Eye (tissue), 1 donor: ENCODE results near the gene SYCE1.
"Not testable (repeated sequence)": the region's sequence is repeated elsewhere in the genome, so short reads cannot be mapped to it uniquely, and the experiment has no call there.

Experiments used
- DNase-seq: peaks from one replicate; pipeline ENCODE4 v3.0.0-alpha.2; 2015

SYCE1 gene, protein sequence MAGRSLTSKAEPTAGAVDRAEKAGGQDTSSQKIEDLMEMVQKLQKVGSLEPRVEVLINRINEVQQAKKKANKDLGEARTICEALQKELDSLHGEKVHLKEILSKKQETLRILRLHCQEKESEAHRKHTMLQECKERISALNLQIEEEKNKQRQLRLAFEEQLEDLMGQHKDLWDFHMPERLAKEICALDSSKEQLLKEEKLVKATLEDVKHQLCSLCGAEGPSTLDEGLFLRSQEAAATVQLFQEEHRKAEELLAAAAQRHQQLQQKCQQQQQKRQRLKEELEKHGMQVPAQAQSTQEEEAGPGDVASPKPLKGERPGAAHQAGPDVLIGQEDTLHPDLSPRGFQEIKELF

DNA sequence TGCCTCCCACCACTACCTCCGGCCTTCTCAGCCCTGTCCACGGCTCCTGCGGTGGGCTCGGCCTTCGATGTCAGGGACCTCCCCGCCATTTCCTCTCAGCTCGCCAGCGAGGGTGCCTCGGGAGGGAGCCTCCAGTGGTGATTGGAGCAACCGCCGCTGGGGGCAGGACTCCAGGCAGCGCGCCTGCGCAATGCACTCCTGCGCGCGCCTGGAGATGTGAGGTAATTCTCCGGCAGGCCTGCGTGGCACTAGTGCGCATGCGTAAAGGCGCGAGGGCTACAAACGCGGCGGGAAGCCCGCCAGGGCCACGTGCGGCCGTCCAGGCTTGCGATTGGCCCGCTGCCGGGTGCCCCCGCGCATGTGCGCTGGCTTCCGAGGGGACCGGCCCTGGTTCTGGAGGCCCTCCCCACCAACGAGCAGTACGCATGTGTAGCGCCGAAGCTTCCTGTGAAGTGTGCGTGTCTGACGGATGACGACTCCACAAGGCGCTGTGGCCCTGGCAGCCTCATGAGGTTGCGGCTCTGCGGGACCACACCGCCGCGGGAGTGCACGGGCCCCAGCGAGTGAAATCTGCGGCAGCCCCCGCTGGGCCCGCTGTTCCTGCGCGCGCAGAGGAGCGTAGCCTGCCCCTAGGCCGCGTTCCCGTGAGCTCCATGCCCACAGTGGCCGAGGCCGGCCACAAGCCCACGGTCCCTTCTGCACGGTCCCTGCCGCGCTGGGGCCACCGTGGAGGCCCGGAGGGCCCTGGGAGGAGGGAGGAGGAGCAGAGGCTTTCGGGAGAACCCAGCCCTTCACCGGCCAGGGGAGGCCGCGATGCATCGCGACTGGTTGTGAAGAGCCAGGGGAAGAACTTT lies at the start of gene SYCE1:
SYCE1 (minus strand) TSS at position 143 of the 854 bp plus-strand sequence; CDS start at position 89, 54 bp downstream.
- no peak for DNase-seq

DNA sequence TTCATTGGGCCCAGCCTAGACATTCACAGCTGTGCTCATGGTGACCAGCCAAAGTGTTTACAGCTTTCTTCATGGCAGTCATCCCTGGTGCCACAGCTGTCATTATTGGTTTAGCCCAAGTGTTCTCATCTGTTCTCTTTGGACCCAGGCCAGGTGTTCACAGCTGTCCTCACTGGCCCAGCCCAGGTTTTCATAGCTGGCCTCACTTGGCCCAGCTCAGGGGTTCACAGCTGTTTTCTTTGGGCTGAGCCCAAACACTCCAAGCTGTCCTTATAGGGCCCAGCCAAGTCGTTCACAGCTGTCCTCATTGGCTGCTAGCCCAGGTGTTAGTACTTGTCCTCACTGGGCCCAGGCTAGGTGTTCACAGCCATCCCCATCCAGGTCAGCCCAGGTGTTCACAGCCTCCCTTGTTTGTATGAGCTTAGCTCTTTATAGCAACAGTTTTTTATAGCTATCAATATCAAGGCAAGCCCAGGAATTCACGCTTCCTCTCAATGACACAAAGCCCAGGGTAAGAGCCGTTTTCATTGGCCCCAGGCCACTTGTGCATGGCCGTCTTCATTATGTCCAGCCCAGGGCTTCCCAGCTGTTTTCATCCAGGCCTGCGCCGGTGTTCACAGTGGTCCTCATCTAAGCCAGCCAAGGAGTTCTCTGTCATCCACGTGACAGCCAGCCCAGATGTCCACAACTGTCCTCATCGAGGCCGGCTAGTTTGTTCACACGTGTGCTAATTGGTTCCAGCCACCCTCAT lies 49.6 kb upstream of the SYCE1 start:
- no peak for DNase-seq

DNA sequence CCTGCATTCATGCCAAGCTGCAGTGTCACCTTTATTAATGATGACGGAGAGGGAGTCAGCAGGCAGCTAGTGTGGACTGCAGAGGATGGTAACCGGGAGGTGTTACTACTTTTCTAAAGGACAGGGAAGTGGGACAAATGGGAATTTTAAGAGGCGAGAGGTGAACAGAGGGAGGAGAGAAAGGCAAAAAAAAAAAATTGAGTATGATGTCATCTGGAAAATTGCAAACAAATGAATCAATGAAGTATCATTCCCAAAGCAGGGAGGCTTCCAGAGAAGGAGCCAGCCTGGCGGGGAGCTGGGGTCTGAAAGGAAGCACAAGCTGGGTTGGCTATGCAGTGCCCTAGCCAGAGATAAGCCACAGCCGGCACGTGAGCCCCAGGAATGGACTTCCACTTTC lies 48.3 kb upstream of the SYCE1 start:
- no peak for DNase-seq

DNA sequence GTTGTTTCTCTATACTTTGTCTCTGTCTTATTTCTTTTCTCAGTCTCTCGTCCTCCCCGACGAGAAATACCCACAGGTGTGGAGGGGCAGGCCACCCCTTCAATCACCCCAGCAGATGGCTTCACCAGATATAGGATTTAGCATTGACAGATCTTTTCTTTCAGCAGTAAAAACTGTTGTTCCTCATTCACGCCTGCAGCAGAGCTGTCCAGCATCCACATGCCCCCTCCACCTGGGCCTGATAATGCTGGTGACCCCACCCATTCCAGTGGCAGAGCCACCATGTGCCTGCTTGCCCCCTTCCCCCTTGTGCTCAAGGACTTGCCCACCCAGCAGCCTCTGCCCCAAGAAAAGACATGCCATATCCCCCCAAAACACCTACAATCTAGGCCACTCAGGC lies 45.7 kb upstream of the SYCE1 start:
- DNase-seq: no peak

DNA sequence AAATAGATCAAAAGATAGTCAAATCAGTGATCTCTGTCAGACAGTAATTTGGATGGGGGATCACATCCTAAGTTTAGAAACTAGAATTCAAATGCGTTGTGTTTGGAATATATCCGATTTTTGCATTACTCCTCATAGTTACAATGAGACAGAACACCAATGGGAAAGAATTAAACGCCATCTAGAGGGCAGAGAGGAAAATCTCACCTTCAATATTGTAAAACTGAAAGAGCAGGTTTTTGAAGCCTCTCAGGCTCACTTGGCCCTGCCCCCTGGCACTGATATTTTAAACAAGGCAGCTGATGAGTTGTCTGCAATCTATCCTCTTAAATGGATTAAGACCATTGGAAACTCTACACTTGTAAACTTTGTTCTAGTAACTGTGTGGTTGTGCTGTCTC lies 43.5 kb upstream of the SYCE1 start:
- peak; percentile 2 for DNase-seq

DNA sequence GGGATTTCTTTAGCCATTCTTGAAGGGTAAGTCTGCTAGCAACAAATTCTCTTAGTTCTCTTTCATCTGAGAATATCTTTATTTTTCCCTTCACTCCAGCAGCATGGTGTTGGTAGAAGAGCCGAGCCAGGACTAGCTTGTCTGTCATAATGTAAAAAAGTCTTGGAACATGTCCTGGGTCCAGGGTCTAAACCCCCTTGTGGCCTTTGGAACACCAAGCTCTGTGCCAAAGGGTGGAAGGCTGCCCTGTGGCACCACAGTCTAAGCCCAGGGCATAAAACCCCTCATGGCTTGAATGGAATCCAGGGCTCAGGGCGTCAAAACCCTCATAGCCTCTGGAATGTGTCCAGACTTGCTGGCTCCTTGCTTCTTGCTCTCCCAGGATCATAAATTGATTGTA lies 38.1 kb upstream of the SYCE1 start:
- not testable (repeated sequence) for DNase-seq

DNA sequence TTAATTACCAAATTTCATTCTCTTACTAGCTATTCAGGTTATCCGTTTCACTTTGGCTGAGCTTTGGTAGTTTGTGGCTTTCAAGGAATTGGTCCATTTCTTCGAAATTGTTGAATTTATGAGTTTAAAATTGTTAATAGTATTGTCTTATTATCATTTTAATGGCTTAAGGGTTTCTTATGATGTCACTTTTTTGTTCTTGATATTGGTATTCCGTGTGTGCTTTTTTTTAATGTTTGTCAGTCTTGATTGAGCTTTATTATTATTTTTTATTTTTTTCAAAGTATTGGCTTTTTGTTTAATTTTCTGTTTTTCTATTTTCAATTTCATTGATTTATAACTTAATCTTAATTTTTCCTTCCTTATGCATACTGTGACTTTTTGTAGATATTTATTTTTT lies 35.3 kb upstream of the SYCE1 start:
- no peak for DNase-seq

DNA sequence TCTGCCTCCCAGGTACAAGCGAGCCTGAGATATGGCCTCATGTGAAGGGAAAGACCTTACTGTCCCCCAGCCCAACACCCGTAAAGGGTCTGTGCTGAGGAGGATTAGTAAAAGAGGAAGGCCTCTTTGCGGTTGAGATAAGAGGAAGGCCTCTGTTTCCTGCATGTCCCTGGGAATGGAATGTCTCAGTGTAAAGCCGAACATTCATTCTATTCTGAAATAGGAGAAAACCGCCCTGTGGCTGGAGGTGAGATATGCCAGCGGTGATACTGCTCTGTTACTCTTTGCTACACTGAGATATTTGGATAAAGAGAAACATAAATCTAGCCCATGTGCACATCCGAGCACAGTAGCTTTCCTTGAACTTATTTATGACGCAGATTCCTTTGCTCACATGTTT lies 34.5 kb upstream of the SYCE1 start:
- DNase-seq: not testable (repeated sequence)

DNA sequence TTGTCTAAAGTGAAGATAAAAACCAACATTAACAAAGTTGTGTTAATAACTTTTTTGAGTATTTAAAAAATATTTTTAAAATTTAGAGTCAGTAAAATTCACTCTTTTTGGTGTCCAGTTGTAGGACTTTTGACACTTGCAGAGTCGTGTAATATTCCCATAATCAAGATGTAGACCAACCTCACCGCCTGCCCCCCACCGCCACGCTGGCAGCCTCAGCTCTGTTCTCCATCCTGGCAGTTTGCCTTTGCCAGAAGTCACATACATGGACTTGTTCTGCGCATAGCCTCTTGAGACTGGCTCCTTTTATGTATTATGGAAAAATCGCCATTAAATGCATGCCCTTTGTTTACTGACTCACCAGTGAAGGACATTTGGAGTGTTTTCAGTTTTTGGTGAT lies 27.3 kb upstream of the SYCE1 start:
- DNase-seq: no peak

DNA sequence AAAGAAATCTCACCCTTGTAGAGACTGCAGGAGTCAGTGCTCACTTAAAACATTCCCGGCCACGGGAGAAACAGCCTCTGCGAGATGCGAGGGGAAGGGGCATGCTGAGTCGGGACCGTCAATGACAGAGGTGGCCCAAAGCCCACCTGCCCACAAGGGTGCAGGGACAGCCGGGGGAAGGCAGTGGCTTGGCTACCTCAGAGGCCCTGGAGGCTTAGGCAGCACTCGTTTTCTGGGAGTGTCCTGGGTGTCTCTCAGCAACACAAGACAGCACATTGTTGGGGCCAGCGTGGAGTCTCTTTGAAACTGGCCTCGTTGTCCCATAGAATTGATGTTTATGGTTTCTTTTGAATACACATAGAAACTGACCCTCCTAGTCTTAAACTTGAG lies 25.6 kb upstream of the SYCE1 start:
- DNase-seq: no peak

DNA sequence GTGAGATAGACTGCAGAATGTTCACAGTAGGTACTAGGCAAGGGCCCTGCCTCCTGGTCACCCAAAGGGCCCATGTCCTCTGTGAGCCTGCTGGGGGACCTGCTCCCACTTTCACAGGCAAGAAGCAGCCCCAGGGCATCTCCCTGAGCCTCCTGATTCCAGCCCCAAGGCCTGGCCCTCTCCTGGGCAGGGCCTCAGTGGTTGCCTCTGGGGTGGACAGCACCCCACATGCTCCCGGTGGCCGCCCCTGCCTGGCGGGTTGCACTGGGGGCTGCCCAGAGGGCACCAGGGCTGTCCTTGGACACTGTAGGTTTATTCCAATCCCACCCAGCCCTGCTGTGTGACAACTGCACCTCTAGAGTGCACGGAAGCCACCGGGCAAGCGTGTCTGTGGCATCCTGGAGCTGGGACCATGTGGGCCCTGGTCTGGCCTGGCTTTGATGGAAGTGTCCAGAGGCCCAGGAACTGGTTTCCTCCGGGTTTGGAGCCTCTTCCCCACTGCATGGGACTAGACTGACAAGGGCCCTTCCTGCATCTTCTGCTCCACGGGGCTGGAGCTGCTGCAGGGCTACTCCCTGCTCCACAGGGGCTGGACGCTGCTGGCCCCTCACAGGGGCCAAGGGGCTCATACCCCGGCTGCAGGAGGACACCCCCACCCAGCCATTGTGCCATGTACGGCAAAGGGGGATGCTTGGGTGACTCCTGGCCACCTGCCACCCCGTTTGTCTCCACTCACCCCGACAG lies 25.0 kb upstream of the SYCE1 start:
- DNase-seq: no peak

DNA sequence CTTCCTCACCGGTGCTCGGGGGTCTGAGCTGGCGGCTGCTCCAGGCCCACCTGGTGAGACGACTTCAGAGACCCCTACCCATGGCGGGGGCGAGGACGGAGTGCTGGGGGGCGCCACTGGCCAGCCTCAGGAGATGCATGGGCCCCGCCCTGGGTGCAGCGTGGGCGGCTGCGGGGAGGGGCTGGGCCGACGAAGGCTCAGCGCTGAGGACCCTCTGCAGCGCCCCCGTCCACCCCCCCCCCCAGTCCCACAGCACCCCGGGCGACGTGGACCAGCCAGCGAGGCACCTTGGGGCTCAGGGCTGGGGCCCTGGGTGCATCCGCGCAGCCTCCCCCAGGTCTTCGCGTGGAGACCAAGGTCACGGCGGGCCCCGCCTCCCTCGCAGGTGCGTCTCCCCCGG lies 11.7 kb upstream of the SYCE1 start:
- DNase-seq: not testable (repeated sequence)

DNA sequence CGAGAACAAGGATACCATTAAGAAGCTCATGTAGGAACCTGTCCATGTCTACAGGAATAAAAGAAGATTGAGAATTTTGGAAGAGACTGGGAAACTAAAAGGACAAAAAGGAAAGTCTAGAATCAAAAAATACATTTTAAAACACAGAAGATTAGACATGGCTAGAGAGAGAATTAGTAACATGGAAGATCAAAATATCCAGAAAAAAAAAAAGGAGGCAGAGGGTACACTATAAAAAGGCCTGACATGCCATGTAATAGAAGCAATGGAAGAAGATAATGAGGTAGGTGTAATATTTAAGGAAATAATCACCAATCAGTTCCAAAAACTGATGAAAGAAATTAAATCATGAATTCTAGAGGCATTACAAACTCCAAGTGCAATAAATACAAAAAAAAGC lies 8.1 kb upstream of the SYCE1 start:
- not testable (repeated sequence) for DNase-seq

DNA sequence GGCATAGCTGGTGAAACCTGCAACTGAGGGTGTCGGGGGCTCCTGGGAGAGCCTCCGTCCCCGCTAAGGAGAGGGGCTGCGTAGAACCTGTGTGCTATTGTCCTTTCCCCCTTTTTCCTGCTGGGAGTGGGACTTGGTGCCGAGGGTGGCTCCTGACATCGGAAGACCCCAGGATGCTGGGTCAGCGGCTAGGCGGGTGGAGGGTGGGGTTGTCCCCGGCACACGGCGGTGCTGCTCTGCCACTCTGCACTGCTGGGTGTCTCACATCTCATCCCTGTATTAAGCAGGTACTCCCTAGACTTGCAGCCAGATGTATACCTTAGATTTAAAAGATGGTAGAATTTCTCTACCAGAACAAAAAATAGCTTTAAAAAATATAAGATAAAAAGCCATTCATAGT lies 6.7 kb upstream of the SYCE1 start:
- DNase-seq: not testable (repeated sequence)

DNA sequence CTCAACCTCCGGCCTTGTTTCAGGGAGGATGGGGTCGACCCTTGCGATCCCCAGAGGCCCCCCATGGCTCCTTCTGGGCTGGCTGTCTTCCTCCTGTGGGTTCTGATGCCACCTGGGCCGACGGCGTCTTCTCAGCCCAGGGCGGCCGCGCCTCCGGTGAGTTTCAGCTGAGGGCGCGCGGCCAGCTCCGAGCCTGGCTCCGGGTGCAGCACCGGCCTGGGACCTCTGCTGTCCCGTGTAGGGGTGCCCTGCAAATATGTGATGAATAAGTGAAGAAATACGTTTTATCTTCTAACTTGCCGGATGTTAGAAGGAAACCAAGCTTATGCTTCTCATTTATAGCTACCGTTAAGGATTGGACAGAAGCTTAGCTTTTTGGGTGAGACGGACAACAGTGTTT lies 4.4 kb upstream of the SYCE1 start:
- DNase-seq: peak; percentile 5

DNA sequence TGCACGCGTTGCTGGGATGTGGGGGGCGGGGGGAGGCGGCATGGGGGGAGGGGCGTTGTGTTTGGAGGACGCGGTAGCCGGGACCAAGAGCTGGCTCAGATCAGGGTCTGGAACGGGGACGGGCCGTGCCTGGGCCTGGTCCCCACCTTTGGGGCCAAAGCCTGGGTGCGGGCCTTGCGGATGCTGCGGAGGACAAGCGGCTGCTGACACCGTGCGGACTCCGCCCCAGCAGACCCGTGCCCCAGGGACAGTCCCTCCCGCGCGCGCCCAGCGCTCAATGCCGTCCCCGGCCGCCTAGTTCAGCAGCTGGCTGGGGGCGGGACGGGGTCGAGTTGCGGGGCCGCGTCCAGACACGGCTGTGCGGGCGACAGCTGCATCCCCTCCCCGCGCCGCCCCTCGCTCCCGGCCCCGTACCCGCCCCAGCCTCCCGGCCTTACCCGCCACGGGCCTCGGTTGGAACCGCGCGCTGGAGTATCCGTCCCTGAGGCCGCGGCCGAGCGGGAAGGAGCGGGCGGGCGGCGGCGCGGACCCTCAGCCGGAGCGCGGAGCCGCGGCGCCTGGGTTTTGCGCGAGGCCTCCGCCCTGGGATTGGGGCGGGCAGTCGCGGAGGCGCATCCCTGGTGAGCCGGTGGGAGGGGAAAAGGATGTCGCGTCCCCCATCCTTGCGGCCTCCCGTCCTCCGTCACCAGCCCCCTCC lies 3.6 kb upstream of the SYCE1 start:
- peak; percentile 28 for DNase-seq

DNA sequence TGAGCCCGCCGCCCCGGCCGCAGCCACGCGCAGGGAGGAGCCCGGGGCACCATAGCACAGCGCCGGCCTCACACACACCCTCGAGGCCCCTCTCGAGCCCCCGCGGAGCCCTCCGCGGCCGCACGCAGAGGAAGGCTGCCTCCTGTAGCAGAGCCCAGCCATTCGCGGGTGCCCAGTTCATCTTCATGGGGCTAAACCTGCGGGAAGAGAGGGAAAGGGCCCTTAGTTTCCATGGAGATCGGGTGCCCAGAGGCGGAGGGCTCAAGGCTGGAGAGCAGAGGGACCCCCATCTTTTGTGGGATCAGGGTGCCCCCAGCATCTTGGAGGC lies 2.9 kb upstream of the SYCE1 start:
- no peak for DNase-seq

DNA sequence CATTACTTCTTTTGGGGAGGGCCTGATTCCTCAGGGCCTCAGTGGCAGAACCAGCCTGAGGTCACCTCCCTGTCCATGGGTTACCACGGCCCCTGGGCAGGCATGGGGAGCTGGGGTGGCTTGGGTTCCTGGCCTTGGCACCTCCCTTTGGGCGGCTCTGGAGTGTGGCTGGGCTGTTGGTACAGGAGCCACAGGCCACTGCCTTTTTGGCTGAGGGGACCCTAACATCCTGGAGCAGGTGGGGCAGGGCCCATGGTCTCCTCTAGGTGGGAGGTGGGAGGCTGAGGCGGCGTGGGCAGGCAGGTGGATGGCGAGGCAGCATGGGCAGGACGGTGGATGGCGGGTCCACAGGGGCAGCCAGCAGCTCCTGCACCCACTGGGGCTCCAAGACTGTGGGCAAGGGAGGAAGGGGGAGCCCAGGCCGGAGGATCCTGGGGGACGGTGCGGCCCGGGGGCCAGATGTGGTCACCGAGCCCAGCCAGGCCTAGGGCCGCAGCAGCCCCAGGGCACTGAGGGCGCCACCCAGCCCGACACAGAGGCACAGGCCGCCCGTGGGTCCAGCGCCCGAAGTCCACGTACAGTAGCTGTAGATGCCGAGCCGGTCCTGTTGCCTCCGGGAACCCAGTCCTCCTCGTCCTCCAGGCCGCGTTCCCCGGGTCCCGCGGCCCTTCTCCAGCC lies 2.4 kb upstream of the SYCE1 start:
- DNase-seq: no peak

DNA sequence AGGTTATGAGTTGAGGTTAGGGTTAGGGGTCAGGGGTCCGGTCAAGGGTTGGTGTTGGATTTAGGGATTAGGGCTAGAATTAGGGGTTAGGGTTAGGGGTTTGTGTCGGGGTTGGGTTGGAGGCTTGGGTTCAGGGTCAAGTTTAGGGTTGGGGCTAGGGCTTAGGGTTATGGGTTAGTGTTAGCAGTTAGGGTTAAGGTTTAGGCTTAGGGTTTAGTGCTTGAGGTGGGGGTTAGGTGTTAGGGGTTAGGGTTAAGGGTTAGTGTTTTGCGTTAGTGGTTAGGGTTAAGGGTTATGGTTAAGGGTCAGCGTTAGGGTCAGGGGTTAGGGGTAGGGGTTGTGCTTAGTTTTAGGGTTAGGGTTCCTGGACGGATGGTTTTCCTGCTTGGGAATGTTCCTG lies 1.7 kb upstream of the SYCE1 start:
- no peak for DNase-seq

DNA sequence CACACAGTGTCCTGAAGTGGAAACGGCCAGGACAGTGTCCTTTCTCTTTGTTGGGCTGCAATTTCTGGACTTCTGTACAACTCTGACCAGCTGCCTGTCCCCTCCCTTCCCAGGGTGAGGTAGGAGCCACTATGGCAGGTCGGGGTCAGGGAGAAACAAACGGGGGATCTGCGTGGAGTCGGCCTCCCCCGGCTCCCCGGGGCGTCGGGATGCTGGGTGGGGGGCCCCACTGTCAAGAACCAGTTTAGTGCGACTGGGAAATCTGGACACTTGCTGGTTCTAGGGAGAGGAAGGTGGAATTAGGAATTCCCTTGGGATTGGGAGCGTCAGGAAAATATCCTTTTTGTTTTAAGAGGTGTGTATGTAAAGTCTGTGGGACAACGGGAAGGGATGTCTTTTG lies 567 bp downstream of the SYCE1 start:
- no peak for DNase-seq

DNA sequence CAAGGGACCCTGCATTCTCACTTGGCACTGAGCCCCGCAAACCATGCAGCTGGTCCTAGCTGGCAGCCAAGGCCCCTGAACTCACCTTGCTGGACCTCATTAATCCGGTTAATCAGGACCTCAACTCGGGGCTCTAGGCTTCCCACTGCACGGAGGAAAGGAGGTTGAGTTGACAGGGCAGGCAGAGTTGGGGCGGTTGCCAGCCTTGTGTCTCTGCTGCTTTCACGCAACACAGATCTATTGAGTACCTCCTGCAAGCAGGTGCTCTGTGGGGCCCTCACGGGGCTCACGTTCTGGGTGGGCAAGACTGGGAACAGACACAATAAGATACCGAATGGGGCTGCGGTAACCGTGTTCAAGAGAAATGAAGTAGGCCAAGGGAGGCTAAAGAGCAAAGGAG lies 6.2 kb downstream of the SYCE1 start:
- no peak for DNase-seq

DNA sequence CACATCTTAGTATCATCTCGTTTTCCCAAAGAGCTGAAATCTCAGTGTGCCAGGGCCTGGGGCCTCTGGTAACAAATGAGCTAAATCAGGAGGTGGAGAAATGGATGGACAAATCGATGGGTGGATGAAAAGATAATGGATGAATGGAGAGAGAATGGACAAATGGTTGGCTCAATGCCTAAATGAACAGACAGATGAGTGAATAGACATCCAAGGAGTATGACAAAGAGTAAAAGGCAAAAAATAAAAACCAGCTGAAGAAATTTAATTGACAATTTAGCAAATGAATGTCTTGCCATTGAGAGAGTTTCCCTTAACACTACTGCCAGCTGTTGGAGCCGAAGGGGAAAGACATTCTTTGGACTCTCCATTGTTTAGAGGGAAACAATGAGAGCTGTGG lies 8.0 kb downstream of the SYCE1 start:
- no peak for DNase-seq
